Cortex of kidney (tissue), 1 donor: ENCODE results near the gene ZNF507.

ENCODE experiments used
- DNase-seq: peaks from one replicate; lab custom pipeline; 2025; lab: John Stamatoyannopoulos, UW

The ZNF507 gene

DNA sequence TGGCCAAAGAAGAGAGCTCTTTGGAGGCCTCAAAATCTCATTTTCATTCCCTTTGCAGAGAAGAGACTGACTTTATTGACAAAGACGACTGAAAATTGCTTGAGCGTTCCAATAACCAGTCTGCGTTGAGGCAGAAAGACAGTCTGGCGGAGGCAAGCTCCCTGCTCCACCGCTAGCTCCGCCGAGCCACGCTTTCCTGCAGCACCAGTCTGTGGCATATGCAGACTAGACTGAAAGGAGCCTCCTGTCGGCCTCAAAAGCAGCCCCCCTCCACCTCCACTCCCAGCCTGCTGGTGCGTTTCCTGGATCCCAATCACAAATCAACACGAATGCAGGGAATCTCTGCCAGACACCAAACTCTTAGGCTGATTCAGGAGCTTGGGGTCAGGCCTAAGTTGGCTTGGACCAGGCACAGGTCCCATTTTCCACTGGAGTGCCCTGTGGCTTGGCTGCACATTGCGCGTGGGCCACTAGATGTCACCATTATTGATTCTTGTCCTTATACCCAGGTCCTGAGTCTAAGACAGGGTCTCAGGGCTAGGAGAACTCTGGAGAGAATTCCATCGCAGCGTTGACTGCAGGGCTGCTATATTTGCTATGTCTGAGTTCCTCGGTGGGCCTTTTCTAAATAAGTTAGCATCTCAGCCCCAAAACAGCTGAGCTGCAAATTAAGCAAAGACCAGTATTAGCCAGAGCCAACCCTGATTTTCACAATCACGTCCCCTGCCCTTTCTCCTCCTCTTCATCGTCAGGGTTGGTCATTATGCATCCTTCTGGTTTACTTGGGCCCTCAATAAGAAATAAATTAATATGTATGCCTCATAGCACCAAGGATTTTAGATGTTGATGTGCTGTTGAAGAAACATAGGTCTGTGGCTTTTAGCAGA is 5.2 kb upstream of the ZNF507 start:
- DNase-seq: no peak

DNA sequence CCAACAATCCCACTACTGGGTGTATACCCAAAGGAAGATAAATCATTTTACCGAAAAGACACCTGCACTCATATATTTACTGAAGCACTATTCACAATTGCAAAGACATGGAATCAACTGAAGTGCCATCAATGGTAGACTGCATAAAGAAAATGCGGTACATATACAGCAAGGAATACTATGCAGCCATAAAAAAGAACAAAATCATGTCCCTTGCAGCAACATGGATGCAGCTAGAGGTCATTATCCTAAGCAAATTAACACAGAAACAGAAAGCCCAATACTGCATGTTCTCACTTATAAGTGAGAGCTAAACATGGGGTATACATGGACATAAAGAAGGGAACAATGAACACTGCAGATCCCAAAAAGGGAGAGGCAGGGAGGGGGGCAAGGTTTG is 2.7 kb upstream of the ZNF507 start:
- no peak for DNase-seq

DNA sequence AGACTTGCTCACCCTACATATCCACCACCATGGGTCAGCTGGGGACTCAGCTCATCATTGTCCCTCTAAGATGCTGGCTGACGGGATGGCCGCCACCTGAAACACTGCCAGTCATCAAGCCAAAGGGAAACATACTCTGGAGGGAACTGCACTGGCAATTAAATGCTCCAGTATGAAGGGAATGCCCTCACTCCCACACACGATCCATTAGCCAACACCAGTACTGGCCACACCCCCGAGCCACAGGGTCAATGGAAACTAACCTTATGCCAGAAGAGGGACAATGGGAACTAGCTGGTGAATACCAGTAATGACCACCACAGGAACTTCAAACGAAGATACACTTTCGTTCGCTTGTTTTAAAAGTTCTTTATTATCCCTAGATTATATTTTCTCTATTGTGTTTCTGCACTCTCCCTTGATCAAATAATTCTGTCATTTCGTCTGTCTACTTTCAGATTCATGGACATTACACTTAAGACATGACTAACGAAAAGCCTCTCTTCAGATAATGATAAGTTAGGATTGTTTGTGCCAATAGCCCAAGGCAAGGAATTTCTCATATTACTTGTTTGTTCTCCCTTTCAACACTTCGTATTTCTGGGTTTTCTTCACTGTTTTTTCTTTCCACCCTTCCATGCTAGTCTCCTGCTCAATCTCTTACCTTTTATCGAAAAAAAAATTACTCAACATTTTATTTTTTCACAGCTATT is 1.7 kb upstream of the ZNF507 start:
- no peak for DNase-seq

DNA sequence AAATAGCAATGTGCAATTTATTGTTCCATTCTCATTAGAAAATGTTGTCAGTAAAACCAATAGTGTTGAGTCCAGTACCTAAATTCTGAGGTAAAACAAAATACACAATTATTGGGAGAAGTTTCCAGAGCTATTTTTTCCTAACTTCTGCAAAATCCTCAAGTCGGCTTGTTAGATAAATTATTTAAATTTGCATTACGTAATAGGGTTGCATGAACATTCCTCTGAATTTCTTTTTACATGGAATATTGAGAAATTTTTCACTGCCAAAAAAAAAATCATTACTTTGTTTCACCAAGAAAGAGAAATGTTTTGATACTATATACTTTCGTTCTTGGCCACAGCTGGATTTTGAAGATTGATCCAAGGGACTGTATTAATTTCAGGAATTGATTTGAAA is 1.5 kb downstream of the ZNF507 start:
- no peak for DNase-seq

DNA sequence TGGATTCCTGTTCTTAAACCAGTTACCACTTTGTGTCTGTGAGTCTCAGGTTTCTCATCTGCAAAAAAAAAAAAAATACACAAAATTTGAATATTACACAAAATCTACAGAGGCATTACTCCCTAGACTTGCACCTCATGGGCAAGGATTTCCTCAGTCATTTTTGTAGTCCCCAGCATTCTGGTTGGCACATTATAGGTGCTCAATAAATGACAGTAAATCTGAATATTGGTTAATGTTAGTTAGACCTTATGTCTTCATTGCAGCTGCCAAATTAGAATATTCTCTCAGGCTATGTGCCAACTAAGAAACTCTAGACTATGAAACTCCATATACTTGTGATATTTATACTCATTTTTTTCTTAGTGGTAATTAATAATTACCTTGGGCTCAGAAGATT is 2.2 kb downstream of the ZNF507 start:
- no peak for DNase-seq

DNA sequence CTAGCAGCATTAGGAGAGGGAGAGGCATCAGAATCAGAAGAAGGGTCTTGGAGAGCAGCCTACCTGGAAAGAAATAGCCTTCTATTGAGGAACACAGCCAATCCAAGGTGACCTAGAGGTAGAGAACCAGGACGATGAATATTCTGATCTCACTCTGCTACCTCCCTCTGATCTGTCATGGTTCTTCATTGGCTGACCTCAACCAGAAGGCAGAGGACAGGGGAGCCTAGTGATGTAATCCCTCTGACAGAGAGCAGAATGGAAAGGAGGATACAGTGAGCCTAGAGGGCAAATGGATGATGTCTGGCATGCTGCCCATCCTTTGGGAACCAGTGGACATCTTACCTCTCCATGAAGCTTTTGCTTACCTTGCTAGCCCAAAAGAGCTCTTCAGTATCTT is 3.6 kb downstream of the ZNF507 start:
- DNase-seq: no peak

DNA sequence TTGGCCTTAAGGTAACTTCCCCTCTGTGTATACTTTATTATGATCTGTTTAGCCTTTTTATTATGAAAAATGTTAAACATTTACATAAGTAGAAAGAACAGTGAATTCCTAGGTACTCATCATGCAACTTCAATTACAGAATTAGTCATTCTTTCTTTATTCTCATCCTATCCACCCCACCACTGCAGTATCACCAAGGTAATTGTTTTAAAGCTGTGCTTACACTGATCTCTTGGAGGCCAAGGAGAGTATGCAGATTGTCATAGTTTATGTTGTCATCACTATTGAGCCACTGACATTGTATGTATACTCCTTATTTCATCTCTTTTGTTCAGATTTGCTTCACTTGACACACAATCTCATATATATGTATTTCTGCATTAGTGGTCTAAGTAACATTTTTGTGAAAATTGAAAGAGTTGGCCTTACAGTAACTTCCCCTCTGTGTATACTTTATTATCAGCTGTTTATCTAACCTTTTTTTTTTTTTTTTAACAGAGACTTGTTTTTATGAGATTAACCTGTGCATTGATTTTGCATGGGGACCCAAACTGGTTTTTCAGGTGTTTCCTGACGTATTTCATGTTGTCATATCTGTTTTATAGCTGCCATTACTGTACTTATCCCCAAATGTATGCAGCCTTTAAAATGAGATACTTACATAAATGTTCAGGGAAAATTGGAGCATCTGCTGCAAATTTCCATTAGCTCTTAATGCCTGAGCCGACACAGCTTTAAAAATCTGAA is 4.5 kb downstream of the ZNF507 start:
- DNase-seq: no peak

DNA sequence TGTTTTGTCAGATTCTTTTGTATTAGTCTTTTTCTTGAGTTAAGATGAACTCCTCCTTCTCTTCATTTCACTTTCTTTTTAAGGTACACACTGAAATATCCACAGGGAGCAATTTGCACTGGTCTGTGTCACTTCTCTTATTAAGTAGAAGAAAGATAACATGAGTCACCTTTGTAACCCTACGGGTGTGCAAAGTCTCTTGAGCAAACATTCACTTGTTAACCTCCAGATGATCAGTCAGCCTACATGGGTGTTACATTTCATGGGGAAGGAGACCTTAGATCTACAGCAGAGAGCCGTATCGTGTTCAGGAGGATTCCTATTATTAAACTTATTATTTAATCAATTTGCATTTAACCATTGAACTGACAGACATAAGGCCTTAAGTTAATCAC is 5.1 kb downstream of the ZNF507 start:
- no peak for DNase-seq

DNA sequence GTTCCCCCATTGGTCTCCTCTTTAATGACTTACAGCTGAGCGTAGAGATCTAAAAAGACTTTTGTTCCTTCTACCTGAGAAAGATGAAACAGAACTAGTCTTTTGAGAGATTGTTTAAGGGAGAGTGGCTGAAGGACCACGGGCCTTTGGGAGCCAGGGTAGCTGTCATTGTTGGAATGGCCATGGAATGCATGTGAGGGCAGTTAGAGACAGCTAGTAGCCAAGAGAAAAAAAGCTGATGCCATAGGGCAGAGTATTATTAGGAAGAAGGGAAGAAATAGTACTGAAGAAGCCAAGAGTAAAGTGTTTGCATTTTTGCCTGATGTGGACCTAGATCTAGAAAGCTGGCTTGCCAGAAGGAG is 5.6 kb downstream of the ZNF507 start:
- no peak for DNase-seq

DNA sequence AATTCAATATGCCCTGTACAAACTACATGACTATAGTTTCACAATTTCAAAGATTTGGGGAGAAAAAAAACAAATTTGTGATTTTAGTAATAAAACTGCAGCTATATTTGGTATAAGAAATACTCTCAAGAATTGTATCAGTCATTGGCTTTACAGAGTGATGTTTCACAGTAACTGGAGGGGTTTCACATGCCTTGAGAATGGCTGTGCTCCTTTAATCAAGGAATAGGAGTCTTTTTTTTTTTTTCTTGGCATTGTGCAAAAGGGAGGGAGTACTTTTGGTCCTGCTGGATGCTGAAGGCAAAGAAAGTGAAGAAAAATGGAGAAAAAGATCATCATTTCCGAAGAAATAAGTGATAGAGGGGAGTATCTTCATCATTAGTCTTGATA is 6.8 kb downstream of the ZNF507 start:
- DNase-seq: no peak

DNA sequence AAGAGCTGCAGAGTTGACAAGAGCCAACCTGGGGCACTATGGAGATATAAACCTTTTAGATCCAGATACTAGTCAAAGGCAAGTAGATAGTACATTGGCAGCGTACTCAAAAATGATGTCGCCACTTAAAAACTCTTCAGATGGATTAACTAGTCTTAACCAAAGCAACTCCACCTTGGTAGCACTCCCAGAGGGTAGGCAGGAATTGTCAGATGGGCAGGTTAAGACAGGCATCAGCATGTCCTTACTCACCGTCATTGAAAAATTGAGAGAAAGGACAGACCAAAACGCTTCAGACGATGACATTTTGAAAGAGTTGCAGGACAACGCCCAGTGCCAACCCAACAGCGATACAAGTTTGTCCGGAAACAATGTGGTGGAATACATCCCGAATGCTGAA is 8.9 kb downstream of the ZNF507 start:
- DNase-seq: no peak

DNA sequence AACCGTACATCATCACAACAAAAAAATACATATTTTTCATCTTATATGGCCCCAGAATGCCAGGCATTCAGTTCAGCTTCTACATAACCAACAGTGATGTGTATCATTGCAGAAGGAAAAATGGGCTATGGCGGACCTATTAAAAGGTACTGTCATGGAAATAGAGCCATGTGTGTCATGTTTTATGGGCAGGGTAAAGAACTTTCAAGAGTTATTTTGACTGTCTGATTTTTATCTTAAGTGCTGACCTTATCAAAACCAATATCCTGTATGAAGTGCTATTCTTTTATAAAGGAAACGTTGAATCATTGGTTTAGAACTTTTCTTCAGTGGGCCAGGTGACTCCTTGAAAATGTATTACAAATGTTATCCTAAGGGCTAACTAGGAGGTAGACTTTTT is 9.9 kb downstream of the ZNF507 start:
- no peak for DNase-seq

DNA sequence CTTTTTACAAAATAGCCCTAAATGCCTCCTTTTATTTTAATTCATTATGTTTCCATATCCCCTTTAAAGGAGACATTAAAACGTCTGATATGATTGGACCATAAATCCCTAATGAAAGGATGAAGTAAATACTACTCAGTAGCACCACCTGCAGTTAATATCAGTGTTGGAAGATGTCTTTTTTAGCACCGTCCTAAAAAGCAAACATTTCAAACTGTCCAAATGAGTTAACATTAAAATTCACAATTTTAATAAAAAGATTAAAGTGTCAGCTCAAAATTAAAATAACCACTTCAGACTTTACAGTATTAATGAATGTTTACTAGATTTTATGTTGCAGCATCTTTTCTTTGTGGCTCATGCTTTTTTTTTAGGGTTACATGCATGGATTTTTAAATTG is 12.3 kb downstream of the ZNF507 start:
- no peak for DNase-seq

DNA sequence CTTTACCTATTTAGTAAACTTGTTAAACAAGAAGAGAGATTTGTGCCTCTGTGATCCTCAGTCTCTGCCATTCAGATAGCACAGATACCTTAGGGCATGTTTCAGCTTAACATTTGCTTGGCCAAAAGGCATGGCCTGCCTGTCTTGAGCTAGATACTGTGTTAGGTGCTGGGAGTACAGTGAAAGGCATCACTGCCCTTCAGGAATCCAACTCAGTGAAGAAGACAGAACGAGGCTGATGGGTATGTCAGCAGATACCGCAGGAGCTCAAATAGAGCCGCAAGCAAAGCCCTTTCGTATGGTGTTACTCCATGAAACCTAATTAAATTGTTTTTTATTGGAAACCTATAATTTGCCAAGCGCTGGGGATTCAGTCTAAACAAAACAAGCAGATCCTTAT is 12.9 kb downstream of the ZNF507 start:
- DNase-seq: no peak

DNA sequence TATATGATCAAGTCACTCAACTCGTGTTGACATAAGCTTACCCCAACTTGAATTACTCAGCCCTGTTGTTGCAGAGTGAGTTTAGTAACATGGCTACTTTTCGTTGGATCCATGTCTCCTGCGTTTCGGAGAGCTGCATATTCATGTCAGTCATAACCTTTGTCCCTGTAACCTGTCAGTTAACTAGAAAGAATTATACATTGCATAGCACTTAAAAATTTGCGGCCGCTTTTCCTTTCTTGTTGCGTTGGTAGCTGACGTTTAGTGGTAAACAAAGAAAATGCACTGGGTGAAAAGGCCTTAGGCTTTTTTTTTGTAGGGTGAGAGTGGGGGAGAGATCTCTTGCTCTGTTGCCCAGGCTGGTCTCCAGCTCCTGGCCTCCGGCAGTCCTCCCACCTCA is 14.2 kb downstream of the ZNF507 start:
- DNase-seq: no peak

DNA sequence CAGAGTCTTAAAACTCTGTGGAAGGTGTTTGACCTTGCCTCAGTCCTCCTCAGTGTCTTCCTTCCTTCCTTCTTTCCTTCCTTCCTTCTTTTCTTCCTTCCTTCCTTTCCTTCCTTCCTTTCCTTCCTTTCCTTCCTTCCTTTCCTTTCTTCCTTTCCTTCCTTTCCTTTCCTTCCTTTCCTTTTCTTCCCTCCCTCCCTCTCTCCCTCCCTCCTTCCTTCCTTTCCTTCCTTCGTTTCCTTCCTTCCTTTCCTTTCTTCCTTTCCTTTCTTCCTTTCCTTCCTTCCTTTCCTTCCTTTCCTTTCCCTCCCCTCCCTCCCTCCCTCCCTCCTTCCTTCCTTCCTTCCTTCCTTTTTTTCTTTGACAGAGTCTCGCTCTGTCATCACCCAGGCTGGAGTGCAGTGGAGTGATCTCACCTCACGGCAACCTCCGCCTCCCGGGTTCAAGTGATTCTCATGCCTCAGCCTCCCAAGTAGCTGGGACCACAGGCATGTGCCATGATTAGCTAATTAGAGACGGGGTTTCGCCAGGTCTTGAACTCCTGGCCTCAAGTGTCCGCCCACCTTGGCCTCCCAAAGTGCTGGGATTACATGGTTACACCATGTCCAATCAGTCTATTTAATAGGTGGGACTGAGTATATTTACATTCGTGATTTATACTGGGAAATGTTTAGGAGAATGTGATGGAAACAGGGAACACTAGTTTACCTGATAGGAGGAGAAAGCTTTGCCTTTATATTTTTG is 16.3 kb downstream of the ZNF507 start:
- no peak for DNase-seq

DNA sequence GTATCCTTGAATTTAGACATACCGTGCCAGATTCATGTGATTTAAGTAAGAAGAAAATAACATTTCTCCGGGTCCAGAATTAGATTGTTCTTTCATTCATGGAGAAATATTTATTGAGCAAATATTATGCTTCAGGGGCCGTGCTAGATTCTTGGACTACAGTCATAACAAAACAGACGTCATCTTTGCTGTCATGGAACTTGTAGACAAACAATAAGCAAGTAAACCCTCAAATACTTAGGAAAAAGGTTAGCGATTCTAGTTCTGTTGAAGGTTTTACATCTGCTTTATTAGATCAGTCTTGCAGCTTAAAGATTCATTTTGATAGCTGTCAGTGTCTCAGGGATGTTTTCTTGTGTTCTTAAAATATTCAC is 16.9 kb downstream of the ZNF507 start:
- DNase-seq: no peak

DNA sequence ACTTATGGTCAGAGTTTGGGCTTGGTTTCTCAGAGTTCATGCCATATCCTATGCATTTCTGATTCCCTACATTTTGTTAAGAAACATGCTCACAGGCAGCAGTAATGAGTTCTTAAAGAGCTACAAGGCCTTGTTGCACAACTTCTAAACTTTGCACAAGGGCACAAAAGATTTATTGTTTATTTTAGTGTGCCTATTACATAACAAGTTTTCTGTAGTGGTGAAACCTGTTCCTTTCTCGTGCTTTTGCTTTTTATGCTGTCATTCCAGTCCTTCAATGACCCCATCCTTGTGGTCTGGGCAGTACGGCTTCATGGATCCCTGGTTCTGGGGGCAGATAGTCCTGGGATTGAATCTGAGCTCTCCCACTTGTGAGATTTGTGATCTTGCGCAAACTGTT is 17.8 kb downstream of the ZNF507 start:
- no peak for DNase-seq

DNA sequence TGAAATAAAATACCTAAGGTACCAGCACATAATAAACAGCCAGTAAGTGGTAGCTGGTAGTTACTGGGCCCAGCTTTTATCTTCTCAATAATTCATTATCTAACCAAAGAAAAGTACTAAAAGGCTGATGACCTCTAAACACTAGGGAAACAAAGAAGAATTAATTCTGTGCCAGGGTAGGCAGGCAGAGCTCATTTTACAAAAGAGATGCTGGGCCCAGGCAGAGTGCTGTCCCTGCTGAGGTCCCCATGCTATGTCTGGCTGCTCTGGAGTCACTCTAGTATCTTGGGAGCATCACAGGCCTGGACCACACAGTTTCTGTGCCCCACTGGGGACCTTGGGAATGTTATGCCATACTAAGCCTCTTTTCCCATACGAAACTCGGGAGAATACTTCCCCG is 18.2 kb downstream of the ZNF507 start:
- DNase-seq: no peak

DNA sequence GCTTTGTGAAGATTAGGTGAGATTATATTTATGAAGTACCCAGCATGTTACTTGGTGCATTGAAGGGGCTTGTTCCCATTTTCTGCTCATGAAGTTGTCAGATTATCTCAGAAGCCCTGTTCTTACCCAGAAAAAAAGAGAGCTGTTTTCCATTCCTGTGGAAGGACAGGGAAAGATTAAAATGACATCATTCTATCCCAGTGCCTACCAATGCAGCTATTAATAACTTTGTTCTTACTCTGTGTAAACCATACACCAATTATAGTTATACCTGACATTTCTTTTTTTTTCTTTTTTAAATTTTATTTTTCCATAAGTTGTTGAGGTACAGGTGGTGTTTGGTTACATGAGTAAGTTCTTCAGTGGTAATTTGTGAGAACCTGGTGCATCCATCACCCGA is 18.6 kb downstream of the ZNF507 start:
- DNase-seq: no peak

DNA sequence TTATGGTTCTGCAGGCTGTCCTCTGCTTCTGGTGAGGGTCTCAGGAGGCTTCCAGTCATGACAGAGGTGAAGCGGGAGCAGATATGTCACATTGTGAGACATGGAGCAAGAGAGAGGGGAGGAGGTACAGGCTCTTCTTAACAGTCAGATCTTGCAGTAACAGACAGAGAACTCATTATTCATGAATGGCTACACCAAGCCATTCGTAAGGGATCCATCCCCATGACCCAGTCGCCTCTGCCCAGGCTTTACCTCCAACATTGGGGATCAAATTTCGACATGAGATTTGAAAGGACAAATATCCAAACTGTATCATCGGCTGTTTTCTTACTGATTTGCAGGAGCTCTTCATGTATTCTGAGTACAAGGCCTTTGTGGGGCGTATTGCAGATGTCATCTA is 21.7 kb downstream of the ZNF507 start:
- DNase-seq: no peak

DNA sequence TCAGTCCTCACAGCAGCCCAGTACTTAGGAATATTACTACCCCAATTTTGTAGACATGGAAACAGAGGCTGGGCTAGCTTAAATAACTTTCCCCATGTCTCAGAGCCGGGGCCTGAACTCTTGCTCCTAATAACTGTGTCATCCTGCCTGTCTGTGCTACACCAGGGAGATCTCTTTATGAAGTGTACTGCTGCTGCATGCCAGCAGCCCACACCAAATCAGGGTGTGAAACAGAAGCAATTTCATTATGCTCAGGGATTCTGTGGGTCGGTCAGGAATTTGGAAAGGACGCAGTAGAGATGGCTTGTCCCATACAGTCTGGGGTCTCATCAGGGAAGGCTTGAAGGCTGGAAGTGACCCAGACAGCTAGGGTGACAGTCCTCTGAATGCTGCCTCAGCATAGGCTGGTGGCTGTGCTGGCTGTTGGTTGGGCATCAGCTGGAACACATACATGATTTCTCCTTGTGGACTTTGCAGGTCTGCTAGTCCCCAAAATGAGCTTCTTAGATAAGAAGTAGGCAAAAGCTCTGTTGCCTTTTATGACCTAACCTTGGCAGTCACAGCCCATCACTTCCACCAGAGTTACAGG is 22.6 kb downstream of the ZNF507 start:
- no peak for DNase-seq
